ENCODE data around the gene METTL1. TPM values are rescaled to one million over a fixed set of nuclear protein-coding genes. Genes with fewer than 3 reads are reported as not detected.

METTL1 gene
- total RNA-seq, 3 donors from 2014 or later: 10.1 to 15.3 (median 10.6) TPM

GRCh38 chr12:57767305-57767698, 4.6 kb downstream of the METTL1 start:
- no peak for DNase-seq
- H3K4me3 ChIP-seq: no peak overlapping the region
- no peak for TF ChIP-seq CTCF (IDR thresholded peaks at IDR 0.05)
- peaks cover 28% of the 10 kb centered on the region for H3K4me1 ChIP-seq (ENCODE audit: low read depth)
- no peaks in the 10 kb centered on the region for H3K9me3 ChIP-seq
- no peaks in the 10 kb centered on the region for H3K36me3 ChIP-seq (ENCODE audit: low read depth)
- intact Hi-C loops (cut with DNase I, micrococcal nuclease): no loop called here
- no peak for ATAC-seq

GRCh38 chr12:57766464-57767304, 5.2 kb downstream of the METTL1 start, which contains the start of gene CYP27B1:
Gene CYP27B1 (minus strand): TSS chr12:57767078. CDS start chr12:57767041, 37 bp downstream.
- no peaks in the 10 kb centered on the region for H3K36me3 ChIP-seq (ENCODE audit: low read depth)
- intact Hi-C loops (cut with DNase I, micrococcal nuclease): no loop called here
- H3K9me3 ChIP-seq: no peaks in the 10 kb centered on the region
- no peak for TF ChIP-seq CTCF (IDR thresholded peaks at IDR 0.05)
- peak in 2 of 3 donors; percentile 26 to 38 for DNase-seq
- ATAC-seq: peak; percentile 24
- H3K4me1 ChIP-seq (ENCODE audit: low read depth): peaks cover 28% of the 10 kb centered on the region
- no peak within 1 kb of the TSS for H3K4me3 ChIP-seq

GRCh38 chr12:57765698-57766463, 6.0 kb downstream of the METTL1 start:
- peak; percentile 49 for ATAC-seq
- H3K9me3 ChIP-seq: no peaks in the 10 kb centered on the region
- DNase-seq: peak in 1 of 3 donors; percentile 65
- intact Hi-C loops (cut with DNase I, micrococcal nuclease): no loop called here
- H3K36me3 ChIP-seq (ENCODE audit: low read depth): no peaks in the 10 kb centered on the region
- H3K4me3 ChIP-seq: peak overlapping the region; percentile 1
- H3K4me1 ChIP-seq (ENCODE audit: low read depth): peaks cover 21% of the 10 kb centered on the region
- no peak for TF ChIP-seq CTCF (IDR thresholded peaks at IDR 0.05)

- H3K4me3 ChIP-seq: peak overlapping the region; percentile 1
Measured at GRCh38 chr12:57765003-57765697, 6.8 kb downstream of the METTL1 start.

More at GRCh38 chr12:57765003-57765697, 6.8 kb downstream of the METTL1 start:
- DNase-seq: peak; percentile 66 to 73 (median 67)
- no peak for TF ChIP-seq CTCF (IDR thresholded peaks at IDR 0.05)
- H3K36me3 ChIP-seq (ENCODE audit: low read depth): no peaks in the 10 kb centered on the region
- no peaks in the 10 kb centered on the region for H3K9me3 ChIP-seq
- intact Hi-C loops (cut with DNase I, micrococcal nuclease): no loop called here
- peak; percentile 75 for ATAC-seq
- peaks cover 20% of the 10 kb centered on the region for H3K4me1 ChIP-seq (ENCODE audit: low read depth)
